GM21447 (cell line): ENCODE results near the gene SRD5A1.

Source experiments
- ATAC-seq: cut with Tn5 transposase; IDR thresholded peaks from one replicate; pipeline ENCODE4 v1.9.1; 2021; ENCODE audit not compliant: unreplicated experiment

Gene SRD5A1, protein sequence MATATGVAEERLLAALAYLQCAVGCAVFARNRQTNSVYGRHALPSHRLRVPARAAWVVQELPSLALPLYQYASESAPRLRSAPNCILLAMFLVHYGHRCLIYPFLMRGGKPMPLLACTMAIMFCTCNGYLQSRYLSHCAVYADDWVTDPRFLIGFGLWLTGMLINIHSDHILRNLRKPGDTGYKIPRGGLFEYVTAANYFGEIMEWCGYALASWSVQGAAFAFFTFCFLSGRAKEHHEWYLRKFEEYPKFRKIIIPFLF

DNA sequence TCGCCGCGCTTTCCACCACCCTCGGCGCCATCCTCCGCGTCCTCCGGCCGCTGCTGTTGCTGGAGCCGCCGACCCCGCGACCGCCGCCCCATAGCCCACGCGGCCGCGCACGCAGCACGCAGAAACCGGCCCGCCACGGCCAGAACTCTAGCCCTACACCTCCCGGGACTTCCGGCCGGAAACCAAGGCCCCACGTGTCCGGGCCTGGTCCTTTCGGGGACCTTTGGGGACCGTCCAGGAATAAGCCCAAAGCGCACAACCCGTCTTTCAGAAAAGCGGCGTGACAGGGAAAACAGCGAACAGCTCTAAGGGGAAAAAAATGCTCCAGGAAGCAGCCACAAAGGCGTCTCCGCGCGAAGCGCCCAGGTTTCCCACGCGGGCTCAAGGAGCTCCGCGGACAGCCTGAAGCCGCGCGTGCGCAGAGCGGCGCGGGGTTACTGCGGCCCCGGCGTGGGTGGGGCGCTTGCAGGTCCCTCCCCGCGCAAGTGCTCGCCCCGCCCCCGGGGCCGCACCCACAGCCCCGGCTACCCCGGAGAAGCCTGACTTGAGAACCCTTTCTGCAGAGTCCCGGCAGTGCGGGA, at the start of gene SRD5A1, which contains the start of gene NSUN2:
Gene SRD5A1 (plus strand): TSS at position 553 of the 581 bp plus-strand sequence. CDS start 137 bp downstream, outside the sequence.
Gene NSUN2 (minus strand): TSS at position 157 of the 581 bp plus-strand sequence. CDS start 65 bp downstream, at position 92.
- ATAC-seq, result peak; percentile 84

DNA sequence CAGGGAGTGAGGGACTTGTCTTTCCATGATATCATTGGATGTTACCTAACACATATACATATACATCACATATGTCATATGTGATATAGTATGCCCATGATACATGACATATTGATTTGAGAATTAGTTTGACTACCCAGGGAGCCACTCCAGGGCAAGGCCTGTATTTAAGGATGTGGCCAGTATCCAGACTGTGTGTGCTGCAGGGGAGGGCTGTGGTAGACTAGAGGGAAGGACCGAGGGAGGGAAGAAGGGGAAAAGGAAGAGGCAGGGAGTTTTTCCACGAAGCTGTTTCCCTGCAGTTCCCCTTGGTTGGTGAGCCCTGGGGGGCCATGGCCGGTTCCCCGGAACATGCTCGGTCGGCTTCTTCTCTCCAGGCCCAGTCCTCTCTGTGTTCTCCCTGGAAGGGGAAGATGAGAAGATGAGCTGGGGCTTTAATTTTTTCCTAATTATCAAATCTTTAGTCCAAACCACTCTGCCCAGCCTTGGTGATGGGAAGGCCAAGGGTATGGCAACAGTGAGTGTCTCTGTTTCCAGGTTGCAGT, 49.1 kb upstream of the SRD5A1 start:
- no peak for ATAC-seq

GRCh38 chr5:6584727-6585126, 48.5 kb upstream of the SRD5A1 start:
- ATAC-seq, result no peak

- ATAC-seq, result no peak
Observed at GRCh38 chr5:6585168-6585567, 48.1 kb upstream of the SRD5A1 start.

- ATAC-seq, result no peak
Observed at GRCh38 chr5:6585939-6586646, 47.1 kb upstream of the SRD5A1 start.

GRCh38 chr5:6586647-6587042, 46.6 kb upstream of the SRD5A1 start:
- no peak for ATAC-seq

- ATAC-seq, result no peak
Observed at GRCh38 chr5:6587171-6587570, 46.1 kb upstream of the SRD5A1 start.

- no peak for ATAC-seq
Observed at GRCh38 chr5:6590581-6590980, 42.7 kb upstream of the SRD5A1 start.

DNA sequence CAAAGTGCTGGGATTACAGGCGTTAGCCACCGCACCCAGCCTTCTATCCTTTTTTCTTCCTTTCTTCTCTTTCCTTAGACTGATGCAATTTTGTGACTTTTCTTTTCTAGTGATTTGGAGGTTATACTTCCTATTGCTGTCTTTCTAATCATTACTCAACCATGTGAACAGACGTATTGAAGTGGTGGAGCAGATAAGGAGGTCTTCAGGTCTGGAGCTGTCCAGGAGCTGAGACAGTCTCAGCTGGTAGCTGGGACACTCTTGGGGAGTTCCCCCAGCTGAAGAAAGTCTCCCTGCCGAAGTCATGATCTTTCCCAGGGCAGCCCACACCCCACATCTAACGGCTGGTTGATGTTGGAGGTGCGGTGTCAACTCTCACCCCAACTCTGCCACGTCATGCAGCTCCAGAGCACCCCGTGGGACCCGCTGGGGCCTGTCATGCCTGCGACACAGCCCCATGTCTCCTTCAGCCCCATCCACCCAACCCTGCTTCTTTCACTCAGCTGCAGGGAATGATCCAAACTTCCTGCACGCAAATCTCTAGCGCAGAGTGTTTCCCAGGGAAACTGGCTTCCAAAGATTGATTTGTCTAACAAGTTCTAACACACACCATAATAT, 41.5 kb upstream of the SRD5A1 start:
- ATAC-seq, result no peak

- no peak for ATAC-seq
Observed at GRCh38 chr5:6592601-6593000, 40.6 kb upstream of the SRD5A1 start.

- no peak for ATAC-seq
Observed at GRCh38 chr5:6593148-6594016, 39.9 kb upstream of the SRD5A1 start.

- ATAC-seq, result no peak
Observed at GRCh38 chr5:6594066-6594465, 39.2 kb upstream of the SRD5A1 start.

GRCh38 chr5:6595405-6595804, 37.8 kb upstream of the SRD5A1 start:
- ATAC-seq, result no peak

DNA sequence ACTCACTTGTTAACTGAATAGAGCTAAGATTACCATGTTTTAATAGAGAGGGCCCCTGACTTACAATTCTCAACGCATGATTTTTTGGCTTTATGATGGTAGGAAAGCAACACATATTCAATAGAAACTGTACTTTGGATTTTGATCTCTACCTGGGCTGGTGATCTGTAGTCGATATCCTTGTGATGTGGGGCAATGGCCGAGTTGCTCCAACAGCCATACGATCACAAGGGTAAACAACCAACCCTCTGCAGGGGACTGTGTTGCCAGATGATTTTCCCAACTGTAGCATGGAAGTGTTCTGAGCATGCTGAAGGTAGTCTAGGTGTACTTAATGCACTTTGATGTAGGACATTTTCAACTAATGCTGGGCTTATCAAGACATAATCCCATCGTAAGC, 36.9 kb upstream of the SRD5A1 start:
- no peak for ATAC-seq

DNA sequence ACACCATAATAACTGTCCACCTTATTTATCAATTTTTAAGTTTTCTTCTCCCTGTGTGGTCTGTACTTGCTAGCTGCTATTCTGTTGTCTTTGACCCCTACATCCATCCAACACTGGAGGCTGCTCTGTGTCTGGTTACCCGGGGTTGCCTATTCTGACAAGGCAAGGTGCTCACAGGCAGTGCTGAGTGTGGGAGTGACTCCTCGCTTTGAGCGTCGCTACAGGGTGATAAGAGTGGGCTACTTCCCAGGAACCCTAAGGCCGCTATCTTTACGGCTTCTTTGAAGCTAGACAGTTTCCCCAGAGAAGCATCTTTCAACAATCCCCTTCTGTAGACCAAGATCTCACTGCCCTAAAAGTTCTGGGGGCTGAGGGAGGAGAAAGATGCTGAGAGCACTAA, 35.7 kb upstream of the SRD5A1 start:
- ATAC-seq, result no peak

DNA sequence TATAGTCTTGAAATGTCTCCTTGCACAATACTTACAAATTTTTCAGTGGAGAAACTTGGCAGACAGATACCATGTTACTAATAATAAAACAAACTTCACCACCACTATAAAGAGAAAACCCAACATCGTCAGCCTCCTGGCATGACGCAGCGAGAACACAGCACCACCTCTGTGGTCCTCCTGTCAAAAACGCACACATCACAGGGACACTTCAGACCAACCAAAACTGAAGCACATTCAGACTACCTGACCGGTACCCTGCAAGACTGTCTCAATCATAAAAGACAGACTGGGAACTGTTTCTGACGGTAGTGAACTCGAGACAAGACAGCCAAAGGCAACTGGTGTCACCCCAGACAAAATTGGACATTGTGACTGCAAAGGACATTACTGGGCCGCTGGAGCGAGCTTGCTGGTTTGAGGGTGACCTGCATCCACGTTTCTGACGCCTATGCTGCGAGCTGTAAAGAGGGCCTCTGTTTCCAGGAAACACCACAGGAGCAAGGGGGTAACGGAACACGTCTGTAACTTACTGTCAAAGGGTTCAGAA, 34.8 kb upstream of the SRD5A1 start:
- ATAC-seq, result no peak

DNA sequence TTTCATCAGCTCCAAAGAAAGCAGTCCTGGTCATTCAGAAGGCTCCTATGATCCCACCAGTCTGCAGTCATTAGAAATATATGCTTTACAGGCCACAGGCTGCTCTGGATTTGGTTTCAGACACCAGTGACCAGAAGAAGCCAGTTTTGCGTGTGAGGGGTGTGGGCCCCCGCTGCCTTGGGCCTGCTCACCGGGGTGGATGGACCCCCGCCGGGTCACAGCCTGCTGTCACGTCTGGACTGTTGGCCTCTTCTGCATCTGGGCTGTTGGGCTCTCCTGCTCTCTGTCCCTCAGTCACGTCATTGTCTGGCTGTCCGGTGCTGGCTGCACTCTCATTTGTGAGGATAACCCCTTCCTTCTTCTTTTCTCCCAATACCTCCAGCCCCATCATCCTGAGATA, 33.5 kb upstream of the SRD5A1 start:
- ATAC-seq, result no peak

- ATAC-seq, result no peak
Observed at GRCh38 chr5:6601271-6601670, 32.0 kb upstream of the SRD5A1 start.

DNA sequence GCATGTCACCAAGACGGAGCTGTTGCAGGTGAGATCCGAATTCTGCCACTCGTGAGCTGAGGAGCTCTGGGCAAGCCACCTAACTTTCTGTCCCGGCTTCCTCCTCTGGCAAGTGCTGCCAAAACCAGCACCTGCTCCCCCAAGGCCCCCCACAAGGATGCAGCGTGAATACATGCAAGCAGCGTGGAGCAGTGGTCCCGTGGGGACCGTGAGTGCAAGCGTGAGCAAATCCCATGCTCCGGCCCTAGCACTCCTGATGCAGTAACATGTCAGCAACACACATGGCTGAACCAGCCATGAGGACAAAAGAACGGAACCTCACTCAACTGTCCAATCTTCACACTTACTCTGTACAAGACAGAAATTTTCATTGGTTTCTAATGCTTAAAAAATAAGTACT, 31.4 kb upstream of the SRD5A1 start:
- no peak for ATAC-seq

DNA sequence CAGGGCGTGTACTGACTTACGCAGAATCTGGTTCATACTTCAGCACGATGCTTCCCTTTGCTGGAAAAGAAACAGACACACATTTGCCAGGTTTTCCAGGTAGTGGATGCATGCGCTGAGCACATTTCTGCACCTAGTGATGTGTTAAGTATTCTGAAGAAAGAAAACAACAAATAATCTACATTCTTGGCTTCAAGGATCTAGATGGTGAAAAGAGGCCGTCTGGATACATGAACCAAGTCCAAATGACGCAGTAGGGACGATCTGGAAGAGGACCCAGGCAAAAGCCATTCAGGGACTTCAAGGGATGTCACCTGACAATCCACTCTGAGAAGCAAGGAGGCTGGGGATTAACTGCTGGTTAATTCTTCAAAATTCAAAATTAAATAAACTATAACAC, 30.8 kb upstream of the SRD5A1 start:
- ATAC-seq, result no peak
